HepG2 (cell line): Measurements from ENCODE around the gene TCF7L2.

Experiments used
- KLF16 ChIP-seq, 2 experiments: sonication (generic) in 1 of 2; formaldehyde crosslinking in 1 of 2; IDR thresholded peaks; 2 replicates each; pipeline versions ENCODE4 v1.6.1 to v1.8.0; 2016 to 2023; ENCODE audit warnings: missing genetic modification reagents in 2 of 2, missing compliant biosample characterization in 1 of 2
- NFYB ChIP-seq: sonication (generic); formaldehyde crosslinking; IDR thresholded peaks from 2 replicates; pipeline ENCODE4 v1.4.0; 2020; ENCODE audit warnings: missing genetic modification reagents
- POLR2A ChIP-seq, 2 experiments: IDR thresholded peaks; 2 replicates each; pipeline ENCODE4 v1.6.1; 2011; ENCODE audit warnings: low read depth in 2 of 2, low read length in 2 of 2, mild to moderate bottlenecking in 1 of 2, moderate library complexity in 1 of 2; ENCODE audit not compliant: insufficient read depth in 1 of 2
- SIN3B ChIP-seq: fragments of 150-350 bp; IDR thresholded peaks from 2 replicates; pipeline ENCODE4 v1.6.1; 2014; ENCODE audit warnings: low read length
- TAF1 ChIP-seq: sonication (generic); formaldehyde crosslinking; IDR thresholded peaks from 2 replicates; pipeline ENCODE4 v1.4.0; 2020; ENCODE audit warnings: missing genetic modification reagents
- ZNF703 ChIP-seq: sonication (generic); formaldehyde crosslinking; IDR thresholded peaks from 2 replicates; pipeline ENCODE4 v1.5.1; 2020; ENCODE audit warnings: missing genetic modification reagents, mild to moderate bottlenecking, moderate library complexity, borderline replicate concordance
- ZNF75D ChIP-seq: sonication (generic); formaldehyde crosslinking; IDR thresholded peaks from 2 replicates; pipeline ENCODE4 v1.8.1; 2023; ENCODE audit warnings: missing genetic modification reagents, mild to moderate bottlenecking, borderline replicate concordance
- ZNF83 ChIP-seq: sonication (generic); formaldehyde crosslinking; IDR thresholded peaks from 2 replicates; pipeline ENCODE4 v1.4.0; 2020; ENCODE audit warnings: missing genetic modification reagents, mild to moderate bottlenecking, borderline replicate concordance
- TF ChIP-seq, protein P1 (sequence below): IDR thresholded peaks from 2 replicates; pipeline ENCODE4 v1.6.1; 2012; ENCODE audit warnings: inconsistent platforms

DNA sequence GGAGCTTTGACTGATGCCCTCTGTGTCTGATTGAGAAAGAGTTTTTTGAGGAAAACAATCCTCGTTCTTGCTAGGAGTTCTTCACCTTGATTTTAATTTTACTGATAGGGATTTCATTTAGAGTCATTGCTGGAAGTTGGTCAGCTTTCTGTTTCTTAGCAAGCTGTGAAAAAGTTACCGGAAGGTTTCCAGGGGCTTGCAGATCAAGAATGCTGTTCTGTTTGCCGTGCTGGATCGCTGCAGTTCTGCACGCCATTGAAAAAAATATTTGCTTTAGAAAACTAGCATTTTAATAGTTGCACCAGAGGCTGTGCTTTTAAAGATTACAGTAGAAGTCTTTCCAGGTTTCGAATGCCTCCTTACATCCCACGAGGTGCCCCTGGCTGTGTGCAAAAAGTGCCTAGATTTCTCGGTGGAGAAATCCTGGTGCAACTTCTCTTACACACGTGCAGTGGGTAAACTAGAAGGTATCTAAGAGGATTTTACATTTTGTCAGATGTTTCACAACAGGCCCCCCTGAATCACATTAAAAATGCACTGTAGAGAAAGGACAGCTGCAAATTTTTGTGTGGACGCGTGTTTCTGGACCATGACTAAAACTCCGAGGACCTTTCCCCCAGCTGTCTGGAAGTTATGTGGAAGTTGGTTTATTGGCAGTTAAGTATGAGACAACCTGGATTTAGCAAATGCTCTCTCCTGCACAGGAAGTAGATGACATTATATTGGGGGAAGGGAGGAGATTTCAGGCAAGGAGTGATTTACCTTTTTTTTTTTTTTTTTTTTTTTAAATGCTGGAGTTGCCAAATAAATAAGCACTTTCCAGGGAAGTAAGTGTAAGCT, 5.8 kb downstream of the TCF7L2 start:
- no peak for TF ChIP-seq POLR2A (IDR thresholded peaks at IDR 0.05; ENCODE audit: insufficient read depth in 1 of 2, low read depth in 2 of 2, low read length in 2 of 2)
- no peak for TF ChIP-seq NFYB
- TF ChIP-seq SIN3B = no peak
- no peak for TF ChIP-seq KLF16 (CRISPR knock-in tag; IDR thresholded peaks at IDR 0.05)
- no peak for TF ChIP-seq ZNF75D (CRISPR knock-in tag)
- no peak for TF ChIP-seq ZNF83 (CRISPR knock-in tag)
- TF ChIP-seq, protein P1, sequence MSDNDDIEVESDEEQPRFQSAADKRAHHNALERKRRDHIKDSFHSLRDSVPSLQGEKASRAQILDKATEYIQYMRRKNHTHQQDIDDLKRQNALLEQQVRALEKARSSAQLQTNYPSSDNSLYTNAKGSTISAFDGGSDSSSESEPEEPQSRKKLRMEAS = no peak
- no peak for TF ChIP-seq TAF1 (CRISPR knock-in tag)
- TF ChIP-seq ZNF703 = no peak
